ENCODE data around the gene TAOK1. TPM values are rescaled to one million over a fixed set of nuclear protein-coding genes. Genes with fewer than 3 reads are reported as not detected.

TAOK1 gene
- total RNA-seq, 1 experiment from 2014 or later, result 56.3 TPM

GRCh38 chr17:29379084-29379991 lies 10.8 kb upstream of the TAOK1 start:
- no peaks in the 10 kb centered on the region for H3K79me2 ChIP-seq (ENCODE audit: insufficient read depth, low read length)
- no peaks in the 10 kb centered on the region for H3K27me3 ChIP-seq (ENCODE audit: insufficient read depth, low read length)
- H4K20me1 ChIP-seq (ENCODE audit: insufficient read depth), result no peaks in the 10 kb centered on the region
- no peak for ATAC-seq
- H3K9me3 ChIP-seq (ENCODE audit: control insufficient read depth in 1 of 2, insufficient read depth in 1 of 2, low read depth in 1 of 2, low read length in 2 of 2), result no peaks in the 10 kb centered on the region
- CTCF ChIA-PET, result interaction anchor here (1.6 to 5.1 kb wide), 2 partner anchors 10 to 18 kb away, joined by 3 to 24 read pairs; no protein-coding TSS in a partner anchor
- no peak overlapping the region for H3K27ac ChIP-seq (ENCODE audit: low read depth, low read length)
- H3K4me3 ChIP-seq (replicated peaks in 1 of 2; ENCODE audit: low read depth in 1 of 2, low read length in 2 of 2), result no peak overlapping the region
- H2AFZ ChIP-seq (ENCODE audit: low read depth, low read length, poor library complexity, severe bottlenecking), result no peak overlapping the region
- TF ChIP-seq RAD21 (IDR thresholded peaks at IDR 0.05; ENCODE audit: low read depth) (no peak), SIN3A (IDR thresholded peaks at IDR 0.05; ENCODE audit: low read depth) (no peak), SP1 (IDR thresholded peaks at IDR 0.05; ENCODE audit: low read depth) (no peak), ELF1 (IDR thresholded peaks at IDR 0.05; ENCODE audit: borderline replicate concordance, low read depth) (no peak), FOSL1 (IDR thresholded peaks at IDR 0.05; ENCODE audit: low read depth) (no peak), TCF7L2 (IDR thresholded peaks at IDR 0.05; ENCODE audit: borderline replicate concordance, extremely low read depth, insufficient read depth, insufficient read length) (no peak), CEBPB (IDR thresholded peaks at IDR 0.05; ENCODE audit: low read depth) (no peak), SRF (IDR thresholded peaks at IDR 0.05; ENCODE audit: low read depth) (no peak), ZBTB33 (IDR thresholded peaks at IDR 0.05; ENCODE audit: extremely low read depth, insufficient replicate concordance, low read length) (no peak), POLR2A (IDR thresholded peaks at IDR 0.05; ENCODE audit: borderline replicate concordance, extremely low read depth, insufficient read depth, insufficient read length) (no peak)
- RAD21 ChIA-PET (ENCODE audit: low non-redundant PET in 1 of 2, low total read pairs in 2 of 2, uncharacterized antibody in 2 of 2, unreplicated experiment in 2 of 2), result no interaction called here
- no peaks in the 10 kb centered on the region for H3K36me3 ChIP-seq (ENCODE audit: control insufficient read depth in 1 of 2, insufficient read depth in 2 of 2, low read length in 2 of 2)
- no peak overlapping the region for H3K9ac ChIP-seq (ENCODE audit: low read length)
- POLR2A ChIA-PET, result no interaction called here
- no TSS peak for BruUV-seq (replicated peaks)
- peaks cover 0 to 16% of the 10 kb centered on the region in 2 experiments; a peak in 2 of 4 replicates for H3K4me1 ChIP-seq (ENCODE audit: control insufficient read depth in 1 of 2, insufficient read depth in 2 of 2, low read length in 2 of 2)
- DNase-seq (ENCODE audit: low read depth, low spot score), result no peak
- H3K9me2 ChIP-seq (ENCODE audit: insufficient read depth), result no peaks in the 10 kb centered on the region
- H3K4me2 ChIP-seq (ENCODE audit: low read length), result no peak overlapping the region
- intact Hi-C loops (cut with micrococcal nuclease), result loop anchor here (10.0 kb wide), 1 partner anchor 235 kb away; no protein-coding TSS in a partner anchor

Measured in HCT116 (cell line).